Measurements from ENCODE around the gene PXMP4. TPM values are rescaled to one million over a fixed set of nuclear protein-coding genes. Genes with fewer than 3 reads are reported as not detected.

Gene PXMP4
- total and polyA plus RNA-seq, 8 donors, result 11.6 to 47.5 (median 15.1) TPM

- peak in 3 of 4 donors; percentile 83 to 97 (median 84) for DNase-seq
- peaks cover 18 to 57% of the 10 kb centered on the region in 2 donors for H3K4me1 ChIP-seq
- TF ChIP-seq, protein P1, sequence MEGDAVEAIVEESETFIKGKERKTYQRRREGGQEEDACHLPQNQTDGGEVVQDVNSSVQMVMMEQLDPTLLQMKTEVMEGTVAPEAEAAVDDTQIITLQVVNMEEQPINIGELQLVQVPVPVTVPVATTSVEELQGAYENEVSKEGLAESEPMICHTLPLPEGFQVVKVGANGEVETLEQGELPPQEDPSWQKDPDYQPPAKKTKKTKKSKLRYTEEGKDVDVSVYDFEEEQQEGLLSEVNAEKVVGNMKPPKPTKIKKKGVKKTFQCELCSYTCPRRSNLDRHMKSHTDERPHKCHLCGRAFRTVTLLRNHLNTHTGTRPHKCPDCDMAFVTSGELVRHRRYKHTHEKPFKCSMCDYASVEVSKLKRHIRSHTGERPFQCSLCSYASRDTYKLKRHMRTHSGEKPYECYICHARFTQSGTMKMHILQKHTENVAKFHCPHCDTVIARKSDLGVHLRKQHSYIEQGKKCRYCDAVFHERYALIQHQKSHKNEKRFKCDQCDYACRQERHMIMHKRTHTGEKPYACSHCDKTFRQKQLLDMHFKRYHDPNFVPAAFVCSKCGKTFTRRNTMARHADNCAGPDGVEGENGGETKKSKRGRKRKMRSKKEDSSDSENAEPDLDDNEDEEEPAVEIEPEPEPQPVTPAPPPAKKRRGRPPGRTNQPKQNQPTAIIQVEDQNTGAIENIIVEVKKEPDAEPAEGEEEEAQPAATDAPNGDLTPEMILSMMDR (IDR thresholded peaks at IDR 0.05), result peak; percentile 76 to 94
- peaks cover 0 to 11% of the 10 kb centered on the region in 2 donors for H3K36me3 ChIP-seq
- H3K27ac ChIP-seq, result peak overlapping the region; percentile 79 to 87
- intact Hi-C loops (cut with DNase I), result no loop called here
- H3K9me3 ChIP-seq, result no peaks in the 10 kb centered on the region
- peak; percentile 60 for ATAC-seq
- H3K4me3 ChIP-seq, result peak overlapping the region; percentile 55 to 56
- no peaks in the 10 kb centered on the region for H3K27me3 ChIP-seq
These were observed 52.2 kb downstream of the PXMP4 start for GRCh38 chr20:33667676-33668465.

DNA sequence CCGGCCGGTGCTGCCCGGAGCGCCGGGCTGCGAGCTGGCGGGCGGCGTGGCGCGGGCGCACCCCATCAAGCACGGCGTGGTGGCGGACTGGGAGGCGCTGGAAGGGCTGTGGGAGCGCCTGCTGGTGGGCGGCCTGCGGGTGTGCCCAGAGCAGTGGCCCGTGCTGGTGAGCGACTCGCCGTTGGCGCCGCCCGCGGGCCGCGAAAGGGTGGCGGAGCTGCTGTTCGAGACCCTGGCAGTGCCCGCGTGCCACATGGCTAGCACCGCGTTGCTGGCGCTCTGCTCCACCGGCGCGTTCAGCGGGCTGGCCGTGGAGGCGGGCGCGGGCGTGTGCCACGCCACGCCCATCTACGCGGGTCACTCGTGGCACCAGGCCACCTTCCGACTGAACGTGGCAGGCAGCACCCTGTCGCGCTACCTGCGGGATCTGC is 52.9 kb downstream of the PXMP4 start:
- peak; percentile 2 for ATAC-seq
- Histone ChIP-seq H3K36me3 (peaks cover 0 to 11% of the 10 kb centered on the region in 2 donors), H3K27ac (peak overlapping the region; percentile 79 to 87), H3K9me3 (no peaks in the 10 kb centered on the region), H3K4me3 (peak overlapping the region; percentile 55 to 56), H3K4me1 (peaks cover 18 to 56% of the 10 kb centered on the region in 2 donors), H3K27me3 (no peaks in the 10 kb centered on the region)
- intact Hi-C loops (cut with DNase I), result no loop called here
- TF ChIP-seq, protein P1 (IDR thresholded peaks at IDR 0.05), result no peak
- DNase-seq, result peak in 1 of 4 donors; percentile 91

- Histone ChIP-seq H3K4me3 (peak within 1 kb of the TSS; percentile 55 to 56), H3K9me3 (no peaks in the 10 kb centered on the region), H3K4me1 (peaks cover 18 to 50% of the 10 kb centered on the region in 2 donors), H3K36me3 (peaks cover 0 to 11% of the 10 kb centered on the region in 2 donors), H3K27ac (peak within 1 kb of the TSS; percentile 79 to 87), H3K27me3 (no peaks in the 10 kb centered on the region)
- TF ChIP-seq, protein P1 (IDR thresholded peaks at IDR 0.05), result peak in 1 of 2 donors; percentile 36
- DNase-seq, result peak; percentile 89 to 98 (median 98)
- intact Hi-C loops (cut with DNase I), result no loop called here
- ATAC-seq, result peak; percentile 81
These were observed 53.5 kb downstream of the PXMP4 start, which contains the start of gene ACTL10 for GRCh38 chr20:33666293-33667244. Gene ACTL10 (plus strand): TSS chr20:33666943. CDS start chr20:33667498, 555 bp downstream.

DNA sequence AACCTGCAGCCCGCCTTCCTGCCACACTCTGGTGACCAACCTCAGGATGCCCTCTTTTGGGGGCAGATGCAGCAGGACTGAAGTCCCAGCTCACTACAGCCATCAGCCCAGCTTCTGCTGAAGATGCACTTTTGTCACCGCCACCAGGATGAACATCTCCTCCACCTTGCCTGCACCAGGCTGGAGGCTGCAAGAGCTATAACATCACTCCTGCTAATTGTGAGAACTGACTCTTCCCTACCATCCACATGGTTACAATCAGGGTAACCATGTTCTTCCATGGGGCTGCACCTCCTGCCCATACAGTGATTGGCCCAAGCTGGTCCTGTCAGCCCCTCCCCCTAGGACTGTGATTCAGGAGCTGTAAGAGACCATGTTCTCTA is 55.4 kb downstream of the PXMP4 start:
- TF ChIP-seq, protein P1 (IDR thresholded peaks at IDR 0.05), result no peak
- H3K9me3 ChIP-seq, result no peaks in the 10 kb centered on the region
- intact Hi-C loops (cut with DNase I), result no loop called here

More for the DNA sequence above, 55.4 kb downstream of the PXMP4 start:
- Histone ChIP-seq H3K27ac (no peak overlapping the region), H3K27me3 (no peaks in the 10 kb centered on the region), H3K4me3 (no peak overlapping the region), H3K4me1 (peaks cover 18 to 50% of the 10 kb centered on the region in 2 donors), H3K36me3 (peaks cover 0 to under 1% of the 10 kb centered on the region in 2 donors)
- DNase-seq (no peak), ATAC-seq (no peak)

Data from left lung (tissue), 10 donors.